ENCODE measurements around the gene ARL6IP1. TPM values are rescaled to one million over a fixed set of nuclear protein-coding genes. Genes with fewer than 3 reads are reported as not detected.

Gene ARL6IP1
- total RNA-seq = 412 and 762 TPM in 2 replicates

GRCh38 chr16:18801145-18801972 lies at the start of gene ARL6IP1:
Gene ARL6IP1 (minus strand): TSS chr16:18801549. CDS start chr16:18801466, 83 bp downstream.

GRCh38 chr16:18789850-18790706 lies 11.3 kb downstream of the ARL6IP1 start, which contains the start of gene RPS15A:
Gene RPS15A (minus strand): TSS chr16:18790334. CDS start chr16:18789113, 1,221 bp downstream.

Other genes starting within 250 kb of the ARL6IP1 start
- 121 and 174 TPM in 2 replicates for gene NOMO2, start 239.5 kb downstream of the ARL6IP1 start, total RNA-seq
- gene RPS15A, start 11.2 kb downstream of the ARL6IP1 start, total RNA-seq = 1,572 and 2,129 TPM in 2 replicates
- 89.4 and 92.5 TPM in 2 replicates for gene SMG1, start 124.9 kb upstream of the ARL6IP1 start, total RNA-seq
- gene TMC7, start 182.4 kb upstream of the ARL6IP1 start, total RNA-seq = 0.50 and 0.89 TPM in 2 replicates

All from uterine smooth muscle cell (primary cell).